PFSK-1 (cell line): ENCODE results near the gene YWHAG.

ENCODE experiments used
- POLR2AphosphoS5 ChIP-seq: IDR thresholded peaks from 2 replicates; pipeline ENCODE4 v1.6.1; 2012; ENCODE audit warnings: low read depth, mild to moderate bottlenecking, control low read depth, low read length, moderate library complexity
- REST ChIP-seq, 2 experiments: IDR thresholded peaks; 2 replicates each; pipeline versions ENCODE4 v1.6.1 to v1.8.0; 2011 to 2012; ENCODE audit warnings: low read depth in 2 of 2, low read length in 2 of 2, control low read depth in 1 of 2, inconsistent platforms in 1 of 2, mild to moderate bottlenecking in 1 of 2, moderate library complexity in 1 of 2; ENCODE audit not compliant: insufficient read depth in 1 of 2
- SIN3A ChIP-seq: IDR thresholded peaks from 2 replicates; pipeline ENCODE4 v1.6.1; 2012; ENCODE audit warnings: mild to moderate bottlenecking, low read length, moderate library complexity, borderline replicate concordance; ENCODE audit not compliant: insufficient read depth

DNA sequence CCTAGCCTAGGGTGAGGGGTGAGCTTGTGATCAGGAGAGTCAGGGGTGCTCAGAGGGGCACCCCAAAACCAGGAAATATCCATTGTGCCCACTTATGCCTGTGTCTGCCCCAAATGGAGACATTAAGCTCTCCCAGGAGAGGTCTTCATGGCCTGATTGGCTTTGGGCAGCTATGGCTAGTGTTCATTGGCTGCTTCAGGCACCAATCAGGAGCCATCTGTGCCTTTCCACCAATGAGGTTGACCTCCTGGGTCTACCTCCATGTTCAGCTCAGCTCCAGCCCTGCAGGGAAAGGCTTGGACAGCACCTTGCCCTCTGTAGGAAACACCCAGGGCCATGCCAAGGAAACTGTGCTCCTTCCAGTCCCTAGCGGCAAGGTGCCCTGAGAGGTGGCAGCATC is 80.3 kb downstream of the YWHAG start:
- TF ChIP-seq REST (IDR thresholded peaks at IDR 0.05; ENCODE audit: insufficient read depth in 1 of 2, low read depth in 2 of 2, low read length in 2 of 2), result no peak
- TF ChIP-seq POLR2AphosphoS5, result no peak
- TF ChIP-seq SIN3A, result no peak
